OCI-M2 (cell line): ENCODE data around the gene NDUFA8.

Source experiments
- DNase-seq: peaks from one replicate; lab custom pipeline; 2025; ENCODE audit not compliant: unreplicated experiment; lab: John Stamatoyannopoulos, UW

The NDUFA8 gene

DNA sequence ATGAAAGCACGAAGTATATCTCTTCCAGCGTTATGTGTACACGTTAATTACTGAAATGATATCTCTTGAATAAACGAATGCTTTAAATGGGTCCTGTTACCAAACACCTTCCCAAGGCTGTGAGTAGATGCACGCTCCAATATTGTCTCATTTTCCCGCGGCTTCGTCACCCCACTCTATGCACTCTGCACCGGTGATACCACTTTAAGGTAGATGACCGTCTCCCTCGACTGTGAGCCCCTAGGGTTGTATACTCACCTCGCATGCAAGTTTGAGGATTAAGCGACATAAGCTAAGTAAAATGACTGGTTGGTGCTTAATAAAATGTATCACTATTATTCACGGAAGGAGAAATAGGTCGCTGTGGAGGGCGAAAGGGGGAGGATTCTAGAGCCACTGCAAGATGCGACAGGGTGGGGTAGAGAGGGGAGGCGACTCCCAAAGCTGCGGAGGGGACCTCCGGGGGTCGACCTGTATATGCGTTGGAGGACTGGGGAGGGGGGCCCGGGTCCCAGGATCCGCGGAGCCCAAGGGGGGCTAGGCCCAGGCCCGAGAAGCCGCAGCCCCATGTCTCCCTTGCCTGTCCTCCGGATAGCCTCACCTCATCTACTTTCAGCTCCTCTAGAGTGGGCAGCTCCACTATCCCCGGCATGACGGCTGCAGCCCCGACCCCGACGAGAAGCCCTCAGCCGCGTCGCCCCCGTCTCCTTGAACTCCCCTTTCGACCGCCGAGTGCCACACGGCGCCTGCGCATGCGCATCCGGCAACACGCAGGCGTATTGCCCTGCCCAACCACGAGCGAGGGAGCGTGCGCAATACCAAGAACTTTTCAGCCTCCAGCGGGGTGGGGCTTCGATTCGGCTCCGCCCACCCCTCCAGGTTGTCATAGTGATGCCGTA is at the start of gene NDUFA8, which contains the start of gene MORN5:
TSS of gene NDUFA8 (minus strand) at position 754 of the 899 bp plus-strand sequence. CDS start at position 652, 102 bp downstream.
TSS of gene MORN5 (plus strand) at position 883 of the 899 bp plus-strand sequence. CDS start 65 bp downstream, outside the sequence.
- peak; percentile 77 for DNase-seq

DNA sequence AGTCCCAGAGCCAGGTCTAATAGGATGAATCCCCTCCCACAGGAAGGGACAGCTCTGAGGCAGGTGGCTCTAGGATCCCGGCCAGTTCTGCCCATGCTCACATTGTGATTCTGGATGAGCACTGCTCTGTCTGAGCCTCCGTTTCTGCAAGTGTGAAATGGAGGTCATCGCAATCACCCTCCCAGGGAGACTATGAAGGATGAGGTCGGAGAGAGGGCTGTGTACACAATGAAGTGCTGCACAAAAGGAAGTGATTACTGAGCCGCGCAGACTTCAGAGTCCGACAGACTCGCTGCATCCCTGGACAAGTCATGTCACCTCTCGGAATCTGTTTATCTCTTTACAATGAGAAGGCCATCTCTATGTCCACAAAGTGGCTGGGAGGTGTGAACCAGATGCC is 47.5 kb upstream of the NDUFA8 start:
- no peak for DNase-seq

GRCh38 chr9:122206118-122207046 is 46.8 kb upstream of the NDUFA8 start:
- DNase-seq, result no peak

- DNase-seq, result no peak
Observed at GRCh38 chr9:122205176-122205575, 45.6 kb upstream of the NDUFA8 start.

GRCh38 chr9:122204491-122204890 is 44.9 kb upstream of the NDUFA8 start:
- no peak for DNase-seq

- no peak for DNase-seq
Observed at GRCh38 chr9:122204055-122204454, 44.5 kb upstream of the NDUFA8 start.

DNA sequence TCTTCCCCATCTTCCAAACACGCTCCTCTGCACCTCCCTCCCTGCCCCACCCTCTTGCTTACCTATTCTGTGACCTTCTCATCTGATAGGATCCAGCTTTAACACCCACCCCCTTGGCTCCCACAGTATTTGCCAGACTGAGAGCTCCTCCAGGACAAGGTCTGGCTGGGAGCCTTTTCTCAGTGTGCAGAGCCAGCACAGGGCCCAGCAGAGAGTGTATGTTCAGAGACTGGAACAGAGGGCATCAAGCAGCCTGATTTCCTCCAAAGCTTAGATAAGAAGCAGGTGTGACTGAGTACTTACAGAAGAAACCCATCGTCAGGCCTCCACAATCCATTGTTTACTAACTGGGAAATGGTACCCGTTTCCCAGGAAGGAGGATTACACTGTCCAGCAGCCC is 42.5 kb upstream of the NDUFA8 start:
- DNase-seq, result no peak

GRCh38 chr9:122201641-122202040 is 42.1 kb upstream of the NDUFA8 start:
- DNase-seq, result no peak

DNA sequence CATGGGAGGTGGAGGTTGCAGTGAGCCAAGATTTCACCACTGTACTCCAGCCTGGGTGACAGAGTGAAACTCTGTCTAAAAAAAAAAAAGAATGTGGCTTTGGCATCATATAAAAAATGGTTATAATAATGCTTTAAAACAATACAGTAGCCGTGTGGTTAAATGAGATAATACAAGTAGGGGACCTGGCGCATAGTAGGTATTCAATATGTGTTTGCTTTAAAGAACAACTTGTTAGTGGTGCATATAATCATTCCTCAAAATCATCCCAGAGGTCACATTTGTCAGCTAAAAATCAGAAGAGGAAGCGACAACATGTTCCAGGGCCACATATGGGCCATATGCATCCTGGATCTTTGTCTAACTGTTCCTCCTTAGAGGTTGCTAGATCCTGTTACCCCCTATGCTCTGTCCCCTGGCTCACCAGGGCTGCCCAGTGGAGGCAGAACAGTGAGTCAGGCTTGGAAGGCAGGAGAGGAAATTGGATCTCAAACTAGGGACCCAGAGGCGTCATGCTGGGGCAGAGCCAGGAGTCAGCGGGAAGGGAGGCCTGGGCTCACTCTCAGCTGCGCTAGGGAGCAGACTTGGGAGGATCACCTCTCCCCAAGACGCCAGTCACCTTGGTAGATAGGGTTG is 41.5 kb upstream of the NDUFA8 start:
- no peak for DNase-seq

- no peak for DNase-seq
Observed at GRCh38 chr9:122197882-122198281, 38.3 kb upstream of the NDUFA8 start.

DNA sequence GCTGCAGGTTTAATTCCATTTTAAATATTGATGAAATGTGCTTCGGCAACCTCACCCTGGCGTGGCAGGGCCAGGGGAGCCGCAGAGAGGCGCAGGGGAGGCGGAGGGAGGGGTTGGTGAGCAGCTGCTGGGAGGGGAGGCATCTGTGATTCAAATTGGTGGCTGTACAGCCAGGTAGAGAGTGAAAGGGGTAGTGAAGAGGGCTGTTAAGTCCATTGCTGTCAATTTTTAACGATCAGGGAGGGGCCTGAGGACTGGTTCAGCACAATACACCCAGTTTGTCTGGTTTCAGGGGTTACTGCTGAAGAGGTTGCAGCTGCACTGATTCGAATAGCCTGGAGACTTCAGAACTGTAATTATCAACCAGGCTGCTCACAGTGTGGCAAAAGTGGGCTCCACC is 37.8 kb upstream of the NDUFA8 start:
- DNase-seq, result no peak

DNA sequence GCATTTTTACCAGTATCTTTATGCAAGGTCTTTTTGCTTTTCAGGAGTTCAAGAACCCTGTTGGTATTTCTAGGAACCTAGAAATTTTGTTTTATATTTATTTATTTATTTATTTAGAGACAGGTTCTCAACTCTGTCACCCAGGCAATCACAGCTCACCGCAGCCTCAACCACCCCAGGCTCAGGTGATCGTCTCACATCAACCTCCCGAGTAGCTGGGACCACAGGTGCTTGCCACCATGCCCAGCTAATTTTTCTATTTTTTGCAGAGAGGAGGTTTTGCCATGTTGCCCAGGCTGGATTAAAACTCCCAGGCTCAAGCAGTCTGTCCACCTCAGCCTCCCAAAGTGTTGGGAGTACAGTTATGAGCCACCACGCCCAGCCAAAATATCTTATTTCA is 36.3 kb upstream of the NDUFA8 start:
- DNase-seq, result no peak

- no peak for DNase-seq
Observed at GRCh38 chr9:122193651-122194050, 34.1 kb upstream of the NDUFA8 start.

DNA sequence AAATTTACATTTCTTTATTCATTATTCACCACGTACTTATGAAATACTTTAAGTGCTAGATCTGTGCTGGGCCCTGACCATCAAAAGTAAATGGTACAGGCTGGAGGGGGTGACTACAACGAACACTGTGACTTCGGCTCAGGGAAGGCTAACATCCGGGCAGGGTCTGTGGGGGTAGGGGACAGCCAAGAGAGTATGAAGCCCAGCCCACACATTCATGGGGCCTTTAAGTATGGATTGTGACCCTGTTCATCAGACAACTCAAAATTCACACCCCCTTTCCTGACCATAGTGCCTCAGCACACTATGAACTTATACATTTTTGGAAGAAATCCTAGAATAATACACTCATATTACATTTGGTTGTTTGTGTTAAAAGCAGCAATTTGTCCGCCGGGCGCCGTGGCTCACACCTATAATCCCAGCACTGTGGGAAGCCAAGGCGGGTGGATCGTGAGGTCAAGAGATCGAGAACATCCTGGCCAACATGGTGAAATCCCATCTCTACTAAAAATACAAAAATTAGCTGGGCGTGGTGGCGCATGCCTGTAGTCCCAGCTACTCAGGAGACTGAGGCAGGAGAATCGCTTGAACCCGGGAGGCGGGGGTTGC is 33.4 kb upstream of the NDUFA8 start:
- DNase-seq, result no peak

GRCh38 chr9:122192261-122192875 is 32.8 kb upstream of the NDUFA8 start:
- no peak for DNase-seq

- DNase-seq, result no peak
Observed at GRCh38 chr9:122191584-122191983, 32.0 kb upstream of the NDUFA8 start.

DNA sequence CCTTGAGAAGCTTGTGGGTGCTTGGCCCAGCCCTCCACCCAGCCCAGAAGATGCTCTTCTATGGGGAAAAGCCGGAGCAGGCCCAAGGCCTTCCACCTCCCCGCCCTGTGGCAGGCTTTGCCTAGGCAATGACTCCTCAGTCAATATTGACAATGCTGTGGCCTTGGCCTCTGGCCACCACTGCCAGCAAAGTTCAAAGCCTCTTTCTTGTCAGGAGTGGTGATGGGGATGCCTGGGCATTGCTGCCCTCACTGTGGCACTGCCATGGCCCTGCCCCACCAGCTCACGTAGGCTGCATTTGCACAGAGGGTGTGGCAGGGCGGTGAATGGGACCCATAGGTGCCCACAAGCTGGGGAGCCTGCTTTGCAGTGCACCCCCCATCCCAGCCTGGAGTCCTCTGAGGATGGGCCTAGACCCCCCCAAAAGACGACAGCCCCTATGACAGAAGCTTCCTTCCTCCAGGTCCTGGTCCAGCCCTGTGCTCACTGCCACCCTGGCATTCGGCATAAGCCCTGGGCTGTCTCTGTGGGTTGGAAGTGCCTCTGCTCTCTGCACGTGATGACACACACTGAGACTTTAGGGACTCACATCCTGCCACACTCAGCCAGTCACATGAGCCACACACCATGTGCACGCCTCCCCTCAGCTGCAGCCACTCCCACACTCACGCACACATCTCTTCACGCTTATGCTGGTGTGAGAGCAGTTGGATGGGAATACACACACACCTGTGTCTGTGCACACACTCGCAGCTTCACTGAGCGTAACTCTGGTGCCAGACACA is 31.2 kb upstream of the NDUFA8 start:
- DNase-seq, result no peak

- no peak for DNase-seq
Observed at GRCh38 chr9:122188369-122188768, 28.8 kb upstream of the NDUFA8 start.

DNA sequence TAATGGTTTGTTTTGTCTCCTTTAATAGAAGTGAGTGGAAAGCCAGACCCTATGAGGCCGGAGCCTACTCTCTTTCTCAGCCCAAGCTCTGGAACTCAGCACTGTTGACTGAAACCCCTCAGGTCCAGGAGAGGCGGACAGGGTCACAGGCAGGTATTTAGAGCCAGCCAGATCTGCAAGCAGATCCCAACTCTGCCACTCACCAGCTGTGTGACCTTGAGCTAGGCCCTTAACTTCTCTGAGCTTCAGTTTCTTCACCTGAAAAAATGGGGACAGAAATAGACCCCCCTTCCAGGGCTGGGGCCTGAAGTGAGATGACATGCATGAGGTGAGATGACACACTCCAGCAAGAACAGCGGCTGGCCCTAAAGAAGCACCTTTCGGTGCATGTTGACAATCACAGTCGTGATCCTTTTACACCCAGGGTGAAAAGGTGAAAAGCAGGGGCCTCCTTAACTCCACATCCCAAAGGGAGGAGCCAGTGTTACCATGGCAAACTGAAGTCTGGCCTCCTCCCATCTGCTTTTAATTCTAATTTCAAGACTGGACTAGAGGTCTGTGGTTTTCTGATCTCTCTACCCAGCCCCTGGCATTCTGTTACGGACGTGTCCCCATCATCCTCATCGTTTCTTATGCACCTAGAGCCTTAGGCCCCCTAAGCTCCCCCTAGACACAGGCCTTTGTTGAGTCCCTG is 27.3 kb upstream of the NDUFA8 start:
- DNase-seq, result no peak
